Endothelial cell of umbilical vein (primary cell): ENCODE results near the gene LMTK2. TPM values are rescaled to one million over a fixed set of nuclear protein-coding genes. Genes with fewer than 3 reads are reported as not detected.

ENCODE experiments used
- BruUV-seq: library from RNA; stranded (reverse); fragments of 400-500 nt; replicated peaks from 2 replicates; lab custom pipeline; 2021; lab: Mats Ljungman, UMichigan
- CTCF ChIA-PET: fragments of 300-600, 350-600 bp; sonication (Branson Sonifier 250); formaldehyde crosslinking; loops from one replicate; lab custom pipeline; 2021; ENCODE audit warnings: antibody characterized with exemption, inconsistent platforms; lab: Charles Lee
- POLR2A ChIA-PET: fragments of 300-600, 350-600 bp; sonication (Branson Sonifier 250); formaldehyde crosslinking; loops from one replicate; lab custom pipeline; 2021; ENCODE audit warnings: antibody characterized with exemption, inconsistent platforms; lab: Charles Lee
- DNase-seq: peaks from one replicate; pipeline ENCODE4 v3.0.0-alpha.2; 2011; ENCODE audit warnings: low read depth, low spot score
- FAIRE-seq: peaks from 2 replicates; lab custom pipeline; 2011; peaks lifted over from hg19 to GRCh38; lab: Jason Lieb, UNC
- H2AFZ ChIP-seq: 2 replicates; pipeline ENCODE4 v1.6.0; 2012; ENCODE audit warnings: low read depth, low read length, control low read depth, inconsistent platforms
- H3K27ac ChIP-seq: 2 replicates; pipeline ENCODE4 v1.5.1; 2011; ENCODE audit warnings: low read depth, mild to moderate bottlenecking, control low read depth, low read length, moderate library complexity; ENCODE audit not compliant: insufficient read depth
- H3K27me3 ChIP-seq, 2 experiments: 2 replicates each; pipeline versions ENCODE4 v1.6.0 to v1.6.1; 2011; ENCODE audit warnings: low read length in 2 of 2, mixed read lengths in 1 of 2; ENCODE audit not compliant: control insufficient read depth in 2 of 2, insufficient read depth in 2 of 2
- H3K36me3 ChIP-seq, 2 experiments: 2 replicates in 1 of 2; 3 replicates in 1 of 2; pipeline ENCODE4 v1.5.1; 2011; ENCODE audit warnings: low read length in 2 of 2, mild to moderate bottlenecking in 1 of 2, moderate library complexity in 1 of 2; ENCODE audit not compliant: control insufficient read depth in 2 of 2, insufficient read depth in 2 of 2; ENCODE audit errors: extremely low read depth in 1 of 2
- H3K4me1 ChIP-seq: 3 replicates; pipeline ENCODE4 v1.5.1; 2011; ENCODE audit warnings: mild to moderate bottlenecking, low read length; ENCODE audit not compliant: control insufficient read depth, insufficient read depth; ENCODE audit errors: extremely low read depth
- H3K4me2 ChIP-seq: 2 replicates; pipeline ENCODE4 v1.6.1; 2011; ENCODE audit warnings: low read length, control low read depth, mixed read lengths; ENCODE audit not compliant: insufficient read depth
- H3K4me3 ChIP-seq, 3 experiments: fragments of 200-600 bp in 1 of 3; sonication (generic), shearing (Covaris generic) in 1 of 3; replicated peaks in 1 of 3; 2 replicates each; pipeline ENCODE4 v1.5.1; 2011 to 2016; ENCODE audit warnings: control low read depth in 3 of 3, low read length in 3 of 3, mild to moderate bottlenecking in 2 of 3, inconsistent platforms in 1 of 3, low read depth in 1 of 3, moderate library complexity in 1 of 3; ENCODE audit not compliant: insufficient read depth in 1 of 3
- H3K79me2 ChIP-seq: 2 replicates; pipeline ENCODE4 v1.6.0; 2012; ENCODE audit warnings: low read length, inconsistent platforms; ENCODE audit not compliant: control insufficient read depth, insufficient read depth
- H3K9ac ChIP-seq: replicated peaks from 2 replicates; pipeline ENCODE3; 2011; ENCODE audit warnings: low read length, control low read depth; ENCODE audit not compliant: insufficient read depth; ENCODE audit errors: extremely low read depth
- H3K9me1 ChIP-seq: replicated peaks from 3 replicates; pipeline ENCODE4 v1.6.0; 2011; ENCODE audit warnings: mild to moderate bottlenecking, low read length; ENCODE audit not compliant: control insufficient read depth, insufficient read depth; ENCODE audit errors: extremely low read depth
- H3K9me3 ChIP-seq: replicated peaks from 2 replicates; pipeline ENCODE4 v1.5.1; 2012; ENCODE audit warnings: low read length, inconsistent platforms; ENCODE audit not compliant: control insufficient read depth, insufficient read depth
- H4K20me1 ChIP-seq: replicated peaks from 2 replicates; pipeline ENCODE3; 2011; ENCODE audit warnings: mild to moderate bottlenecking, low read length; ENCODE audit not compliant: control insufficient read depth, insufficient read depth; ENCODE audit errors: extremely low read depth
- CTCF ChIP-seq, 2 donors: IDR thresholded peaks; 1 replicate in 1 of 2; 2 replicates in 1 of 2; pipeline ENCODE4 v1.5.1; 2011; ENCODE audit warnings: low read length in 2 of 2, mild to moderate bottlenecking in 2 of 2, moderate library complexity in 2 of 2, control low read depth in 1 of 2, inconsistent platforms in 1 of 2, low read depth in 1 of 2; ENCODE audit not compliant: insufficient read depth in 1 of 2; ENCODE audit errors: extremely low read depth in 1 of 2
- EZH2 ChIP-seq: IDR thresholded peaks from 2 replicates; pipeline ENCODE4 v1.6.1; 2012; ENCODE audit warnings: borderline replicate concordance, low read depth, mild to moderate bottlenecking, moderate library complexity, low read length, inconsistent platforms; ENCODE audit not compliant: severe bottlenecking
- FOS ChIP-seq: IDR thresholded peaks from 2 replicates; pipeline ENCODE4 v1.6.1; 2011; ENCODE audit warnings: mild to moderate bottlenecking, low read length, moderate library complexity, borderline replicate concordance; ENCODE audit not compliant: insufficient read depth
- GATA2 ChIP-seq: IDR thresholded peaks from 2 replicates; pipeline ENCODE4 v1.7.0; 2011; ENCODE audit warnings: low read depth, mild to moderate bottlenecking, moderate library complexity, mixed read lengths, low read length; ENCODE audit not compliant: insufficient read length, insufficient read depth
- JUN ChIP-seq: IDR thresholded peaks from 2 replicates; pipeline ENCODE4 v1.6.1; 2011; ENCODE audit warnings: borderline replicate concordance, low read depth; ENCODE audit not compliant: insufficient read length, insufficient read depth
- MAX ChIP-seq: IDR thresholded peaks from 2 replicates; pipeline ENCODE4 v1.6.1; 2011; ENCODE audit not compliant: insufficient read depth, insufficient read length
- MYC ChIP-seq: IDR thresholded peaks from one replicate; pipeline ENCODE4 v1.6.1; 2011; ENCODE audit warnings: mild to moderate bottlenecking, low read depth, low read length
- POLR2A ChIP-seq: IDR thresholded peaks from 2 replicates; pipeline ENCODE4 v1.6.1; 2012; ENCODE audit warnings: low read depth, mild to moderate bottlenecking, control low read depth, low read length
- POLR2AphosphoS5 ChIP-seq: IDR thresholded peaks from 2 replicates; pipeline ENCODE4 v1.6.1; 2012; ENCODE audit warnings: low read depth, mild to moderate bottlenecking, control low read depth, low read length, moderate library complexity; ENCODE audit not compliant: insufficient read depth
- dilution Hi-C: fragments of 300-500 bp; cut with MboI; formaldehyde crosslinking; loops from one replicate; pipeline ENCODE4 v1.15.0; 2019; ENCODE audit warnings: low sequenced_read_pairs; ENCODE audit not compliant: extremely low pct_ligation_motif_present
- intact Hi-C: fragments of 100-400 bp; cut with micrococcal nuclease; formaldehyde crosslinking; loops from one replicate; pipeline ENCODE4 v1.10.0; 2022
- polyA plus RNA-seq, 4 experiments: library from polyadenylated mRNA; depleted of rRNA in 3 of 4; stranded (reverse) in 3 of 4; unstranded in 1 of 4; fragments of >200 nt; gene quantifications; 2 replicates each; pipeline versions ENCODE4 v1.2.1 to v1.2.3, GENCODE V29; 2011 to 2012; ENCODE audit warnings: missing spikeins in 1 of 4
- total RNA-seq: library from RNA; stranded (reverse); gene quantifications from 2 replicates; pipeline ENCODE4 v1.2.3, GENCODE V29; 2021

The LMTK2 gene
- total and polyA plus RNA-seq, 2 donors (not counting 3 experiments of a cell fraction or from before 2014, with no cell fraction given) = 5.9 to 13.8 TPM

GRCh38 chr7:98229441-98229840 is 122.8 kb downstream of the LMTK2 start:
- H3K4me1 ChIP-seq = no peaks in the 10 kb centered on the region
- no peak overlapping the region for H3K27ac ChIP-seq
- BruUV-seq = no TSS peak
- no peak for TF ChIP-seq POLR2A
- no peak for TF ChIP-seq MAX
- TF ChIP-seq FOS = no peak
- no peak for TF ChIP-seq POLR2AphosphoS5
- no peak for TF ChIP-seq GATA2
- no peak for TF ChIP-seq MYC
- no peak for TF ChIP-seq EZH2
- TF ChIP-seq JUN = no peak
- TF ChIP-seq CTCF (IDR thresholded peaks at IDR 0.05; ENCODE audit: extremely low read depth in 1 of 2, insufficient read depth in 1 of 2, low read depth in 1 of 2, low read length in 2 of 2) = no peak
- H3K4me2 ChIP-seq = no peak overlapping the region
- H3K9me3 ChIP-seq = no peaks in the 10 kb centered on the region
- dilution Hi-C loops (no loop called here), intact Hi-C loops (no loop called here)
- H3K9ac ChIP-seq = no peak overlapping the region
- no peak overlapping the region for H3K4me3 ChIP-seq
- ChIA-PET CTCF (no interaction called here), POLR2A (no interaction called here)
- peaks cover 2 to 37% of the 10 kb centered on the region in 2 experiments for H3K36me3 ChIP-seq
- no peaks in the 10 kb centered on the region for H3K79me2 ChIP-seq
- H3K27me3 ChIP-seq = no peaks in the 10 kb centered on the region
- H4K20me1 ChIP-seq = no peaks in the 10 kb centered on the region
- no peak overlapping the region for H2AFZ ChIP-seq
- no peak for DNase-seq
- FAIRE-seq = no peak
- no peaks in the 10 kb centered on the region for H3K9me1 ChIP-seq
